DOHH2 (cell line): ENCODE measurements around the gene SMIM38.

ENCODE experiments used
- CTCF ChIP-seq: fragments of 200-600 bp; sonication (generic); IDR thresholded peaks from one replicate; pipeline ENCODE4 v1.5.1; 2014; ENCODE audit warnings: antibody characterized with exemption, mild to moderate bottlenecking, low read depth, low read length; ENCODE audit not compliant: poor library complexity, severe bottlenecking
- EZH2phosphoT487 ChIP-seq: fragments of 200-600 bp; sonication (generic); IDR thresholded peaks from 2 replicates; pipeline ENCODE4 v1.6.1; 2017; ENCODE audit warnings: borderline replicate concordance, mild to moderate bottlenecking, antibody characterized with exemption, low read length, moderate library complexity, mixed read lengths

- no peak for TF ChIP-seq CTCF
- no peak for TF ChIP-seq EZH2phosphoT487
Observed at GRCh38 chr11:69180726-69181125, 25.0 kb downstream of the SMIM38 start.
